ENCODE data around the gene GMPR.

GMPR gene

DNA sequence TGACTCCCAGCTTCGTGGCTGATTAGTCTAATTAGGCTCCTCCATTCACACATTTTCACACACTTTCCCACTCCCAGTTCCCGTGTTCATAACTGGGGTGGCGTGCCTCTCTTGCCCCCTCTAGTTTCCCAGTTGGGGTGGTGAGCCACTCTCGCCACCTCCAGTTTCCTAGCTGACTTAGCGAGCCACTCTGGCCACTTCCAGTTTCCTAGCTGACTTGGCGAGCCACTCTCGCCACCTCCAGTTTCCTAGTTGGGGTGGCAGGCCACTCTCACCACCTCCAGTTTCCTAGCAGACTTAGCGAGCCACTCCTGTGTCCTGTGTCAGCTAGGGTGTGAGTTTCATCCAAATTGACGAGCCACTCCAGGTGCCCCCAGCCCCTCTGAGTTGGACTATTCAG lies 7.4 kb upstream of the GMPR start:
- no peaks in the 10 kb centered on the region for H3K4me1 ChIP-seq (ENCODE audit: control insufficient read depth in 1 of 2, insufficient read depth in 1 of 2, low read depth in 1 of 2, low read length in 1 of 2)
- H3K9me3 ChIP-seq = no peaks in the 10 kb centered on the region
- H3K36me3 ChIP-seq = no peaks in the 10 kb centered on the region
- no peak overlapping the region for H3K4me3 ChIP-seq (ENCODE audit: low read depth in 1 of 2, low read length in 1 of 2)
- TF ChIP-seq, protein P1, sequence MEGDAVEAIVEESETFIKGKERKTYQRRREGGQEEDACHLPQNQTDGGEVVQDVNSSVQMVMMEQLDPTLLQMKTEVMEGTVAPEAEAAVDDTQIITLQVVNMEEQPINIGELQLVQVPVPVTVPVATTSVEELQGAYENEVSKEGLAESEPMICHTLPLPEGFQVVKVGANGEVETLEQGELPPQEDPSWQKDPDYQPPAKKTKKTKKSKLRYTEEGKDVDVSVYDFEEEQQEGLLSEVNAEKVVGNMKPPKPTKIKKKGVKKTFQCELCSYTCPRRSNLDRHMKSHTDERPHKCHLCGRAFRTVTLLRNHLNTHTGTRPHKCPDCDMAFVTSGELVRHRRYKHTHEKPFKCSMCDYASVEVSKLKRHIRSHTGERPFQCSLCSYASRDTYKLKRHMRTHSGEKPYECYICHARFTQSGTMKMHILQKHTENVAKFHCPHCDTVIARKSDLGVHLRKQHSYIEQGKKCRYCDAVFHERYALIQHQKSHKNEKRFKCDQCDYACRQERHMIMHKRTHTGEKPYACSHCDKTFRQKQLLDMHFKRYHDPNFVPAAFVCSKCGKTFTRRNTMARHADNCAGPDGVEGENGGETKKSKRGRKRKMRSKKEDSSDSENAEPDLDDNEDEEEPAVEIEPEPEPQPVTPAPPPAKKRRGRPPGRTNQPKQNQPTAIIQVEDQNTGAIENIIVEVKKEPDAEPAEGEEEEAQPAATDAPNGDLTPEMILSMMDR (IDR thresholded peaks at IDR 0.05) = no peak
- peaks cover 36% of the 10 kb centered on the region for H3K27me3 ChIP-seq
- no peak overlapping the region for H3K27ac ChIP-seq

DNA sequence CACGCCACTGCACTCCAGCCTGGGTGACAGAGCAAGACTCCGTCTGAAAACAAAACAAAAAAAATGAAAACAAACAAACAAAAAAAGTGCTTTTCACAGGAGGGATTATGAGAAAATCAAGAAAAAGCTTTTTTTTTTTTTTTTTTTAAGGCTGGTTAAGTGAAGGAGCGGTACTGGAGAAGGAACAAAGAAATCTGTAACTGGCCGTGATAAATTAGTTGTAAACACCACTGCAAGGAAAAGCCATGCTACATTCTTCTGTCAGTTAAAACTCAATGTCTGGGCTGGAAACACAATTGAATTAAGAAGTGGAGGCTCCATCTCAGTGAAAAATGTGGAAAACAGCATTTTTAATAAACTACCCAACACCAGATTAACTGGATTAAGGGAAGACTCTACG lies 6.3 kb upstream of the GMPR start:
- H3K4me3 ChIP-seq (ENCODE audit: low read depth in 1 of 2, low read length in 1 of 2) = no peak overlapping the region
- H3K27me3 ChIP-seq = peaks cover 48% of the 10 kb centered on the region
- H3K27ac ChIP-seq = no peak overlapping the region
- H3K9me3 ChIP-seq = no peaks in the 10 kb centered on the region
- TF ChIP-seq, protein P1 (IDR thresholded peaks at IDR 0.05) = no peak
- no peaks in the 10 kb centered on the region for H3K36me3 ChIP-seq
- peaks cover 0 to 7% of the 10 kb centered on the region in 2 experiments for H3K4me1 ChIP-seq (ENCODE audit: control insufficient read depth in 1 of 2, insufficient read depth in 1 of 2, low read depth in 1 of 2, low read length in 1 of 2)

DNA sequence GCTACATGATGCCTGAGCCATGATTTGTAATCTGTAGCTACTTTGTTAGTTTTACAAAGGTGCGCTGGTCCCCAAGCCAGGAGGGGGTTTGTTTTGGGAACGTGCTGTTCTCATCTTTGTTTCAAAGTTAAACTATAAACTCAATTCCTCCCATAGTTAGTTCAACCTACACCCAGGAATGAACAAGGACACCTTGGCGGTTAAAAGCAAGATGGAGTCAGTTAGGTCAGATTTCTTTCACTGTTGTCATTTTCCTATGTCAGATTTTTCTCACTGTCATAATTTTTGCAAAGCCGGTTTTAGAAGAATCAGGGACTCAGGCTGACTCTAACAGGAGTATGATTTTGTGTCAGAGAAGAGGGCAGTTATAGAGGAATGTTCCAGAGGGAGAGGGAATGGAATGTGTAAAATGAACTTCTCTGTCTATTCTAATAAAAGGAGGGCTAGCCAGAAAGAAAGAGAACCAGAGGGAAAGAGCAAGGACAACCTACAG lies 2.3 kb upstream of the GMPR start:
- no peak overlapping the region for H3K4me3 ChIP-seq (ENCODE audit: low read depth in 1 of 2, low read length in 1 of 2)
- TF ChIP-seq, protein P1 (IDR thresholded peaks at IDR 0.05) = no peak
- no peaks in the 10 kb centered on the region for H3K36me3 ChIP-seq
- H3K27me3 ChIP-seq = peaks cover 58% of the 10 kb centered on the region
- H3K9me3 ChIP-seq = no peaks in the 10 kb centered on the region
- no peak overlapping the region for H3K27ac ChIP-seq
- peaks cover 17 to 23% of the 10 kb centered on the region in 2 experiments for H3K4me1 ChIP-seq (ENCODE audit: control insufficient read depth in 1 of 2, insufficient read depth in 1 of 2, low read depth in 1 of 2, low read length in 1 of 2)

DNA sequence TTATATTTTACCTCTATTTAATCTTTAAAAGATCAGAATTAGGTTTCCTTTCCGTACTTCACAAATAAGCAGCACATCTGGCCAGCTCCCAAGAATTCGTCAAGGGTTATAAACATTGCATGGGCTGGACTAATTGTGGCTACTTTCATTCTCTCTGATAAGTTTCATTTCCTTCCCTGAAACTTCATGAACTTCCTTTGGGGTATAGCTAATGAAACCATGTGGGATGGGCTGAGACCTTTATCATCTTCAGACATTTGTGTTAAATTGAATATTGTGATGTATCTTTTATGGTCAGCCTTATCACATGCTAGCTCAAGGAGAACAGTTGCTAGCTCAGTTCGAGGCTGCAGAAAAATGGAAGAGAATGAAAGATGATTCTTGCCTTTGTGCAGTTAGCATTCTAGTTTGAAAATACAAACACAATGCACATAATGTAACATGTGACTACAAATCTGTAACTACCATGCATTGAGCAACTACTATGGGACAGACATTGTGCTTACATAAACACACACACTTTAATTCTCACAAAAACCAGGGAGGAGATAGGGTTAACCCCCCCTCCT lies 1.7 kb upstream of the GMPR start:
- Histone ChIP-seq H3K27me3 (peaks cover 58% of the 10 kb centered on the region), H3K27ac (no peak overlapping the region), H3K36me3 (no peaks in the 10 kb centered on the region), H3K4me3 (ENCODE audit: low read depth in 1 of 2, low read length in 1 of 2) (no peak overlapping the region), H3K9me3 (no peaks in the 10 kb centered on the region), H3K4me1 (ENCODE audit: control insufficient read depth in 1 of 2, insufficient read depth in 1 of 2, low read depth in 1 of 2, low read length in 1 of 2) (peaks cover 17 to 23% of the 10 kb centered on the region in 2 experiments)
- TF ChIP-seq, protein P1 (IDR thresholded peaks at IDR 0.05) = no peak

DNA sequence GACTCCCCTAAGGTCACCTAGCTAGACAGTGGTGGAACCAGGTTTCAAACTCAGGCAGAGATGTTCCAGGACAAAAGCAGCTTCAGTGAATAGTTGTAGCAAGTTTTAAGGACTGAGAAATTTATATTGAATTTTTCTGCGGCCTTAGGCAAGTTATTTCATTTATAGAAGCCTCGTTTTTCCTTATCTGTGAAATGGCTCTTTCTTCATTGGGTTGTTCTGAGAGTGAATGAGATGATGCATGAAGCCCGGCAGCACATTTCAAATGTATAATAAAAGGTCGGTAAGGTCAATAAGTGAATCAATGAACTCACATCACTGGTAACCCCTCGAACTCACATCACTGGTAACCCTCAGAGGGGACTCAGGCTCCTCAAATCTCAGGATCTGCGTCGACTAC lies 1.1 kb upstream of the GMPR start:
- no peak overlapping the region for H3K27ac ChIP-seq
- no peaks in the 10 kb centered on the region for H3K36me3 ChIP-seq
- H3K27me3 ChIP-seq = peaks cover 58% of the 10 kb centered on the region
- no peaks in the 10 kb centered on the region for H3K9me3 ChIP-seq
- H3K4me3 ChIP-seq (ENCODE audit: low read depth in 1 of 2, low read length in 1 of 2) = no peak overlapping the region
- TF ChIP-seq, protein P1 (IDR thresholded peaks at IDR 0.05) = no peak
- peaks cover 17 to 23% of the 10 kb centered on the region in 2 experiments for H3K4me1 ChIP-seq (ENCODE audit: control insufficient read depth in 1 of 2, insufficient read depth in 1 of 2, low read depth in 1 of 2, low read length in 1 of 2)

All from neutrophil (primary cell).